WI38 (cell line): ENCODE measurements around the gene DHX57.
"Not testable (repeated sequence)": the region's sequence is repeated elsewhere in the genome, so short reads cannot be mapped to it uniquely, and the experiment has no call there.

Experiments
- H3K4me3 ChIP-seq: 2 replicates; pipeline ENCODE4 v1.5.1; 2011; ENCODE audit warnings: low read depth, mild to moderate bottlenecking, control low read depth, low read length
- TF ChIP-seq, protein P1 (sequence below): IDR thresholded peaks from 2 replicates; pipeline ENCODE4 v1.5.1; 2012; ENCODE audit warnings: low read depth, mild to moderate bottlenecking, control low read depth, low read length

DHX57 gene

DNA sequence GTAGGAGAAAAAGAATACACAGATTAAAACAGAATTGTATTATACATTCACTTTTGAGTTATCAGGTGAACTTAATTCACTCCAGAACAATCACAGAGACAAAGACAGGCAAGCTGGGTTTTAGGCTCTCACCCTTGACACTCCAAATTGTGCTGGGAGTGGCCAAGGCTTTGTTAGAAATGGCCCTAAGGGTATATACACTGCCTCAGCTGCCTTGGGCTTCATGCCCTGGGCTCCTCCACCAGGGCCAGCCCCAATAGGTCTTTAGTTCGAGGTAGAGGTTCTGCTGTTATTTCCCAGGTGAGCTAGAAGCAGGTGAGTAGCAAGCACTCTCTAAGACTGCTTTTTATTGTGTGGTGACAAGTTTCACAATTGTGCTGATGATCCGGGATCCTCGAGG lies 77.8 kb downstream of the DHX57 start:
- TF ChIP-seq, protein P1, sequence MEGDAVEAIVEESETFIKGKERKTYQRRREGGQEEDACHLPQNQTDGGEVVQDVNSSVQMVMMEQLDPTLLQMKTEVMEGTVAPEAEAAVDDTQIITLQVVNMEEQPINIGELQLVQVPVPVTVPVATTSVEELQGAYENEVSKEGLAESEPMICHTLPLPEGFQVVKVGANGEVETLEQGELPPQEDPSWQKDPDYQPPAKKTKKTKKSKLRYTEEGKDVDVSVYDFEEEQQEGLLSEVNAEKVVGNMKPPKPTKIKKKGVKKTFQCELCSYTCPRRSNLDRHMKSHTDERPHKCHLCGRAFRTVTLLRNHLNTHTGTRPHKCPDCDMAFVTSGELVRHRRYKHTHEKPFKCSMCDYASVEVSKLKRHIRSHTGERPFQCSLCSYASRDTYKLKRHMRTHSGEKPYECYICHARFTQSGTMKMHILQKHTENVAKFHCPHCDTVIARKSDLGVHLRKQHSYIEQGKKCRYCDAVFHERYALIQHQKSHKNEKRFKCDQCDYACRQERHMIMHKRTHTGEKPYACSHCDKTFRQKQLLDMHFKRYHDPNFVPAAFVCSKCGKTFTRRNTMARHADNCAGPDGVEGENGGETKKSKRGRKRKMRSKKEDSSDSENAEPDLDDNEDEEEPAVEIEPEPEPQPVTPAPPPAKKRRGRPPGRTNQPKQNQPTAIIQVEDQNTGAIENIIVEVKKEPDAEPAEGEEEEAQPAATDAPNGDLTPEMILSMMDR: no peak

DNA sequence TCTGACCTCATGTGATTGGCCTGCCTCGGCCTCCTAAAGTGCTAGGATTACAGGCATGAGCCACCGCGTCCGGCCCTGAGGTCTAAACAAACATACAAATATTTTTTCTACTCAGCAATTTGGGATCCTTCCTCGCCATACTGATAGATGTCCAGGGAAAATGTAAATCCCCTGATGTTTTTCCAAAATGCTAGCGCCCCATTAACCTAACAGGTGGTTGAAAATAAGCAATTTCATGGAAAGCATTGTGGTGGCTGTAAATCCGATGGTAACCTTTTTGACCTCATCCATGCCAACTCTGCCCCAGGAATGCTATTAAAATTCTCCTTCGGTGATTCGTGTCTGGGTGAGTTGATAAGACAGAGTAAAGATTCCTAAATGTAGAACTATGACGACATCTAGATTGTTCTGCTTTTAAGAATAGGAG lies 78.5 kb downstream of the DHX57 start:
- TF ChIP-seq, protein P1: no peak
- H3K4me3 ChIP-seq: no peak overlapping the region

More for the DNA sequence above, 77.8 kb downstream of the DHX57 start:
- H3K4me3 ChIP-seq: no peak overlapping the region

DNA sequence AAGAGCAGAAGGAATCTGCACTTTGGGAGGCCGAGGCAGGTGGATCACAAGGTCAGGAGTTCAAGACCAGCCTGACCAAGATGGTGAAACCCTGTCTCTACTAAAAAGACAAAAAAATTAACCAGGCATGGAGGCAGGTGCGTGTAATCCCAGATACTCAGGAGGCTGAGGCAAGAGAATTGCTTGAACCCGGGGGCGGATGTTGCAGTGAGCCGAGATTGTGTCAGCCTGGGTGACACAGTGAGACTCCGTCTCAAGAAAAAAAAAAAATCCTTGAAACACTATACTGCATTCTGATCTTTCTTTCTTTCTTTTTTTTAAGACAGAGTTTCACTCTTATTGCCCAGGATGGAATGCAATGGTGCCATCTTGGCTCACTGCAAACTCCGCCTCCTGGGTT lies 80.7 kb downstream of the DHX57 start:
- not testable (repeated sequence) for H3K4me3 ChIP-seq

DNA sequence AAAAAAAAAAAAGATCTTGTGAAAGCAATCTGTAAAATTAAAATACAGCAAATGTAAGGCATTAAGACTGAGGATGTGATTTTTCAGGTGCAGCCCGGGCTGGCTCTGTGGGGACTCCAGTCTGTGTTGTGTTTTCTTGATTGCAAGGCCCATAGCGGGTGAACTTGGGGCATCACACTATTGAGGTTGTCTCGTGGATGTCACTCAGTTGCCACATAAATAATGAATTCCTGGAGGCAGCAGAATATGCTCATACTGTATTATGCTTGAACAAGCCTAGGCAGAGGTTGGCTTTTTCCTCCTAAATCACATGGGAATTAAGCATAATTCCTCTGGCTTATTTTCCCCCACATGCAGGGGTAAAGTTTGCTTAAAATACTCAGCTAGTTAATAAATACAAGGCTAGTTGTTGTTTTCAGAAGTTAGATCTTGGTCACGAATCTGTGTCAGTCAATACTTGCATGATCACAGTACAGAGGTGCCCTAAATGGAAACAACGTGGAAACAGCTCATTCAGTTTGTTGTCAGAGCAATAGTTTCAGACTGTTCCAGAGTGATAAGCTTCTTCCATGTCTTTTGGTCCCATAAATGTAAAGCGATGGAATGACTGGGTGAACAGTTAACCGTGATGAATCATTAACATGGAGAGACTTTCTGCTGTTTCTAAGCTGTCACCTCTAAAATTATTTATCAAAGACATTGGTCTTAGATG lies 81.3 kb downstream of the DHX57 start:
- H3K4me3 ChIP-seq: no peak overlapping the region

DNA sequence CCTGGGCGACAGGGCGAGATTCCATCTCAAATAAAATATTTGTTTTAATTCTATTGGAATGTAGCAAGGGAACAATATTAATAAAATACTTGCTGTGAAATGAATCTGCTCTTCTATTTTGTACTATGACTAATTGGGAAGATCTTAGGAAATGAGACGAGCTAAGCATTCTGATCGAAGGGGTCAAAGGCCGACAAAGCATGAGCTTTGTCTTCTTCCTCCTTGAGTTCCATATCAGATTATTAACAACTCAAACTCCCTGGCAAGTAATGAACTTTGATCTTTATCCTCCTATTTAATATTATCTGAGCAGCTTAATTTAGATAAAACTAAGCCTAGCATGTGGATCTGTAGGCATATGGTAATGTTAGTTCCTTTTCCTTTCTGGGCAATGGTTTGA lies 82.2 kb downstream of the DHX57 start:
- H3K4me3 ChIP-seq: no peak overlapping the region
- TF ChIP-seq, protein P1: no peak

More for the DNA sequence above, 81.3 kb downstream of the DHX57 start:
- TF ChIP-seq, protein P1: no peak

DNA sequence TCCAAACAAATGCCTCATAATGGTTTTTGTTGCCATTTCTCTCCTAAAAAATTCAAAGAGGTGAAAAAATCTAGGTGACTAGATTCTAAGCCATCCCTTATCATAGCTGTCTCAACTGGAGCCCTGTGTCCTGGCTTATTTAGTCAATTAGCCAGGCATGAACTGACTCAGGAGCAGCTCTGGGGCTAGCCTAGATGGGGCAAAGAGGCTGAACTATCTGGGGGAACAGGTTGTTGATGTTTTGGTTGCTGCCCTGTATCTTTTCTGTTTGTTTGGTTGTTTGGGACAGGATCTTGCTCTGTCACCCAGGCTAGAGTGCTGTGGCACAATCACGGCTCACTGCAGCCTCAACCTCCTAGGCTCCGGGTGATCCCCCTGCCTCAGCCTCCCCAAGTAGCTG lies 83.0 kb downstream of the DHX57 start:
- no peak overlapping the region for H3K4me3 ChIP-seq
- TF ChIP-seq, protein P1: no peak

DNA sequence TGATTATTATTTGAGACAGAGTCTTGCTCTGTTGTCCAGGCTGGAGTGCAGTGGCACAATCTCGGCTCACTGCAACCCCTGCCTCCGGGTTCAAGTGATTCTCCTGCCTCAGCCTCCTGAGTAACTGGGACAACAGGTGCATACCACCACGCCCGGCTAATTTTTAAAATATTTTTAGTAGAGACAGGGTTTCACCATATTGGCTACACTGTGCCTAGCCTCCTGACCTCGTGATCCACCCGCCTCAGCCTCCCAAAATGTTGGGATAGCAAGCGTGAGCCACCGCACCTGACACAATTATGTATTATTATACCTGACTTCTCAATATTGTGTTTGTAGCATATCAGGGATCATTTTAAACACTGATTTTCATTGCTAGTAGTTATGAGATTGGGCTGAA lies 83.4 kb downstream of the DHX57 start:
- not testable (repeated sequence) for H3K4me3 ChIP-seq

DNA sequence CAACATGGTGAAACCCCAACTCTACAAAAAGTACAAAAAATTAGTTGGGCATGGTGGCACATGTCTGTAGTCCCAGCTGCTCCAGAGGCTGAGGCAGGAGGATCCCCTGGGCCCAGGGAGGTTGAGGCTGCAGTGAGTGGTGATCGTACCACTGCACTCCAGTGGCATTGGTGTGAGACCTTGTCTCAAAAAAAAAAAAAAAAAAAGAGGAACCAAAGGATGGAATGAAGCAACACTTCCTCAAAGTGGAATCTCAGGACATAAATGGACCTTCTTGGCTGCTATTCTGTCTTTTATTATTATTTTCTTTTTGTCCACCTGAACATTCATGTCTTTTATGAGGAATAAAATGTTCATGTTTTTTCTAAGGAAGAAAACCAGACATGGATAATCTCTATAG lies 84.0 kb downstream of the DHX57 start:
- TF ChIP-seq, protein P1: no peak
- H3K4me3 ChIP-seq: no peak overlapping the region
